Transverse colon (tissue), 4 donors: ENCODE measurements around the gene TXNDC11. TPM values are rescaled to one million over a fixed set of nuclear protein-coding genes. Genes with fewer than 3 reads are reported as not detected.
A peak's percentile ranks its signal among the peaks of the same experiment; 100 is the strongest.

Source experiments
- DNase-seq: peaks from one replicate; pipeline ENCODE4 v3.0.0-alpha.2; 2019
- H3K27ac ChIP-seq, 4 donors: fragments of 200-600 bp; sonication (generic); 2 replicates each; pipeline ENCODE4 v1.5.1; 2016 to 2018; ENCODE audit warnings: inconsistent platforms in 4 of 4
- H3K27me3 ChIP-seq: fragments of 200-600 bp; sonication (generic); 2 replicates; pipeline ENCODE4 v1.5.1; 2017; ENCODE audit warnings: inconsistent platforms
- H3K36me3 ChIP-seq, 4 donors: fragments of 200-600 bp; sonication (generic); 2 replicates each; pipeline ENCODE4 v1.5.1; 2017 to 2019; ENCODE audit warnings: inconsistent platforms in 4 of 4
- H3K4me1 ChIP-seq, 4 donors: fragments of 200-600 bp; sonication (generic); 2 replicates each; pipeline ENCODE4 v1.5.1; 2017 to 2020; ENCODE audit warnings: inconsistent platforms in 4 of 4
- H3K4me3 ChIP-seq, 4 donors: fragments of 200-600 bp; sonication (generic); 1 replicate in 1 of 4; 2 replicates in 3 of 4; pipeline versions ENCODE4 v1.5.1 to v1.6.1; 2017 to 2019; ENCODE audit warnings: inconsistent platforms in 4 of 4
- H3K9me3 ChIP-seq, 2 donors: fragments of 200-600 bp; sonication (generic); 2 replicates each; pipeline ENCODE4 v1.5.1; 2017 to 2019; ENCODE audit warnings: inconsistent platforms in 2 of 2
- EP300 ChIP-seq: sonication (generic); formaldehyde crosslinking; IDR thresholded peaks from one replicate; pipeline ENCODE4 v1.6.1; 2017; ENCODE audit warnings: antibody characterized with exemption, low read depth
- POLR2A ChIP-seq: fragments of 450-650 bp; IDR thresholded peaks from one replicate; pipeline ENCODE4 v1.6.1; 2016; ENCODE audit warnings: antibody characterized with exemption, mild to moderate bottlenecking, moderate library complexity
- POLR2AphosphoS5 ChIP-seq, 3 donors: sonication (generic); formaldehyde crosslinking; IDR thresholded peaks; one replicate each; pipeline ENCODE4 v1.6.1; 2016; ENCODE audit warnings: antibody characterized with exemption in 3 of 3
- WGBS, 2 donors: methylation state at CpG; one replicate each; pipeline ENCODE4 v1.1.5; 2018; ENCODE audit warnings: low coverage in 1 of 2; 5-methylcytosine and 5-hydroxymethylcytosine counted together
- in situ Hi-C, 4 donors: fragments of 200-750 bp; cut with MboI; loops; one replicate each; pipeline versions ENCODE4 v1.15.0 to v1.15.1; 2017; ENCODE audit warnings: low sequenced_read_pairs in 3 of 4, low pct_ligation_motif_present in 1 of 4, low pct_unique_long_range_greater_than_20kb in 1 of 4
- intact Hi-C: fragments of 100-400 bp; cut with DNase I; formaldehyde crosslinking; loops from one replicate; pipeline ENCODE4 v1.15.1; 2023; ENCODE audit warnings: low total_unique reads
- total RNA-seq, 4 donors: library from RNA; depleted of rRNA; stranded (reverse); fragments of >200 nt; gene quantifications; one replicate each; pipeline ENCODE4 v1.1.0, GENCODE V29; 2016
- TF ChIP-seq, protein P1 (sequence below), 5 experiments: fragments of 200-600 bp in 3 of 5; fragments of 450-650 bp in 2 of 5; sonication (generic) in 3 of 5; IDR thresholded peaks; 1 replicate in 2 of 5; 2 replicates in 3 of 5; pipeline ENCODE4 v1.5.1; 2016 to 2017; ENCODE audit warnings: antibody characterized with exemption in 5 of 5, inconsistent platforms in 3 of 5, mild to moderate bottlenecking in 2 of 5, moderate library complexity in 1 of 5

TXNDC11 gene
- total RNA-seq, 4 donors from 2014 or later = 66.8 to 105 (median 71.1) TPM

DNA sequence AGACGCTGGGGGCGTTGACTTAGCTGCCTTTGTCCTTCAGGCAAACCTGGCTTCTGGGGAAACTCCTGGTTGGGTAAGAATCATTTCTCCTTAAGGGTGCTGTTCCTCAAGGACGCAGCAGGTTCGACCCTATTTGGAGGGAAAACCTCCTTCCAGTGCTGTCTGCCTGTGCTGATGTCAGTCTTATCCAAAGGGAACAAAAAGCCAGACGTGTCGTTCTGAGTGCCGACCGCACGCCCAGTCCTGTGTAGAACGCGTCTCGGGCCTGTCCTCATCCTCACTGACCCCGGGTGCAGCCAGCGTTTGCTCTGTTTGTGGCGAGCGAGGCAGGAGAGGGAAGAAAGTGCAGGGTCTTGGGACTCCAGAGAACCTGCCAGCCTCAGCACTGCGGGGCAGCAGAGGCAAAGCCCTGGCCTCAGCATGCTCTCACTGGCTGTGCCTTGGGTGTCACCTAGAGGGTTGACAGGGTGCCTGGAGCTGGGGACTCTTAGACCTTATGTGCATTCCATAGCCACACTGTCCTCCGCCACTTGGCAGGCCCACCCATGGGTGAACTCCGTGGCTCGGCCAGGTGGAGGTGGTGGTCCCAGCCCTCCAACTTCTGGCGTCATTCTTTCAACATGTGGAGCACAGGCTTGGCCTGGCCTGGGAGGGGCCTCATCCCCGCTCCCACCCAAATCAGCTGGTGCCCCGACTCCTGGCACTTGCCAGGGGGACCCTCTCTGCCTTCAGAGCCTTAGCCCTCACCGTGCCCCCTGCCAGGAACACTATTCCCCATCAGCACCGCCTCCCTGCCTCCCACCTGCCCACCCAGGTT is 68.4 kb downstream of the TXNDC11 start:
- WGBS, 2 donors = 91% methylated on average over 25 of the region's 25 CpGs; no CpG with 5 or more reads in 1 of the 2 donors
- in situ Hi-C loops = no loop called here
- H3K36me3 ChIP-seq = peaks cover 0 to 2% (median 0%) of the 10 kb centered on the region in 4 donors
- no peaks in the 10 kb centered on the region for H3K9me3 ChIP-seq
- H3K27ac ChIP-seq = peak overlapping the region in 1 of 4 donors; percentile 30
- intact Hi-C loops = no loop called here
- H3K4me1 ChIP-seq = peaks cover 12 to 68% (median 28%) of the 10 kb centered on the region in 4 donors
- H3K27me3 ChIP-seq = peaks cover under 1% of the 10 kb centered on the region
- TF ChIP-seq POLR2A = no peak
- TF ChIP-seq, protein P1, sequence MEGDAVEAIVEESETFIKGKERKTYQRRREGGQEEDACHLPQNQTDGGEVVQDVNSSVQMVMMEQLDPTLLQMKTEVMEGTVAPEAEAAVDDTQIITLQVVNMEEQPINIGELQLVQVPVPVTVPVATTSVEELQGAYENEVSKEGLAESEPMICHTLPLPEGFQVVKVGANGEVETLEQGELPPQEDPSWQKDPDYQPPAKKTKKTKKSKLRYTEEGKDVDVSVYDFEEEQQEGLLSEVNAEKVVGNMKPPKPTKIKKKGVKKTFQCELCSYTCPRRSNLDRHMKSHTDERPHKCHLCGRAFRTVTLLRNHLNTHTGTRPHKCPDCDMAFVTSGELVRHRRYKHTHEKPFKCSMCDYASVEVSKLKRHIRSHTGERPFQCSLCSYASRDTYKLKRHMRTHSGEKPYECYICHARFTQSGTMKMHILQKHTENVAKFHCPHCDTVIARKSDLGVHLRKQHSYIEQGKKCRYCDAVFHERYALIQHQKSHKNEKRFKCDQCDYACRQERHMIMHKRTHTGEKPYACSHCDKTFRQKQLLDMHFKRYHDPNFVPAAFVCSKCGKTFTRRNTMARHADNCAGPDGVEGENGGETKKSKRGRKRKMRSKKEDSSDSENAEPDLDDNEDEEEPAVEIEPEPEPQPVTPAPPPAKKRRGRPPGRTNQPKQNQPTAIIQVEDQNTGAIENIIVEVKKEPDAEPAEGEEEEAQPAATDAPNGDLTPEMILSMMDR (IDR thresholded peaks at IDR 0.05) = no peak
- TF ChIP-seq POLR2AphosphoS5 (IDR thresholded peaks at IDR 0.05) = no peak
- no peak for TF ChIP-seq EP300
- no peak overlapping the region for H3K4me3 ChIP-seq
- DNase-seq = no peak

DNA sequence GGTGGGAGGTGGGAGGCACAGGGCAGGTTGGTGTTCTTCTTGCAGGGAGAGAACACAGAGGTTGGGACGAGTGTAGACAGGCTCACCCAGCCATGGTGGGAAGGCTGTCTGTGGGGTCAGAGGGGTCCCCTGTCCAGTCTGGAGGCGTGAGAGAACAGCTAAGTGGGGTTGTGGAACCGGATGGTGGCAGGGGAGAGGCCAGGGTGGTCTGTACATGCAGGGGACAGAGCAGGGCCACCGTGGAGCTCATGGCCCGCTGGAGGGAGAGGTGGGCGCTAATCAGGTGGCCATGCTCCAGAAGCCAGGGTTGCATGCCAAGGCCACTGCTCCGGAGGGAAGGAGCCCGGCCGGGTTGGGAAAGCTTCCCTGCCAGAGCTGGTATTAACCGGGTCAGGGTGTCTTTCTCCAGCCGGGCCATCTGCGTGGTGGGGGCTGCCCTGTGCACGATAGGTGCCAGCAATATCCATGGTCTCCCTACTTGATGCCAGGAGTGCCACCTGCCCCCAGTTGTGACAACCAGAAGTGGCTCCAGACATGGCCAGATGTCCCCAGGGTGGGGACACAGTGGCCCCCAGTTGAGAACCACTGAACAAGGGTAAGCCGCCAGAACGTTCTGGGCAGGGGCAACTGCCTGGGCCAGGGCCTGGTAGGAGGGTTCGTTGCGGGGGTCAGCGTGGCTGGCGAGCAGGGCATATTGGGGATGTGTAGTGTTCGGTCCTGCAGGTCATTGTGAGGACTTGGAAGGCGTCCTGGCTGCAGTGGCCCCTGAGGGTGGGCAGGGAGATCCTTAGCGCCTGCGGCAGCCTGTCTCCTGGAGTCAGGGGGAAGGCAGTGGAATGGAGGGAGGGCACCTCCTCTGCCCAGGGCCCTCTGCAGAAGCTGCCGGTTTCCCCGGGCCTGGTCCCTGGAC is 69.3 kb downstream of the TXNDC11 start:
- no peak overlapping the region for H3K4me3 ChIP-seq
- H3K27me3 ChIP-seq = peaks cover 6% of the 10 kb centered on the region
- H3K36me3 ChIP-seq = no peaks in the 10 kb centered on the region
- H3K4me1 ChIP-seq = peaks cover 12 to 70% (median 34%) of the 10 kb centered on the region in 4 donors
- no peaks in the 10 kb centered on the region for H3K9me3 ChIP-seq
- intact Hi-C loops (no loop called here), in situ Hi-C loops (no loop called here)
- 88 to 93% methylated on average over 7 to 24 of the region's 25 CpGs for WGBS, 2 donors
- TF ChIP-seq EP300 (no peak), POLR2AphosphoS5 (IDR thresholded peaks at IDR 0.05) (no peak), POLR2A (no peak)
- TF ChIP-seq, protein P1 (IDR thresholded peaks at IDR 0.05) = no peak
- H3K27ac ChIP-seq = peak overlapping the region in 1 of 4 donors; percentile 30
- no peak for DNase-seq

DNA sequence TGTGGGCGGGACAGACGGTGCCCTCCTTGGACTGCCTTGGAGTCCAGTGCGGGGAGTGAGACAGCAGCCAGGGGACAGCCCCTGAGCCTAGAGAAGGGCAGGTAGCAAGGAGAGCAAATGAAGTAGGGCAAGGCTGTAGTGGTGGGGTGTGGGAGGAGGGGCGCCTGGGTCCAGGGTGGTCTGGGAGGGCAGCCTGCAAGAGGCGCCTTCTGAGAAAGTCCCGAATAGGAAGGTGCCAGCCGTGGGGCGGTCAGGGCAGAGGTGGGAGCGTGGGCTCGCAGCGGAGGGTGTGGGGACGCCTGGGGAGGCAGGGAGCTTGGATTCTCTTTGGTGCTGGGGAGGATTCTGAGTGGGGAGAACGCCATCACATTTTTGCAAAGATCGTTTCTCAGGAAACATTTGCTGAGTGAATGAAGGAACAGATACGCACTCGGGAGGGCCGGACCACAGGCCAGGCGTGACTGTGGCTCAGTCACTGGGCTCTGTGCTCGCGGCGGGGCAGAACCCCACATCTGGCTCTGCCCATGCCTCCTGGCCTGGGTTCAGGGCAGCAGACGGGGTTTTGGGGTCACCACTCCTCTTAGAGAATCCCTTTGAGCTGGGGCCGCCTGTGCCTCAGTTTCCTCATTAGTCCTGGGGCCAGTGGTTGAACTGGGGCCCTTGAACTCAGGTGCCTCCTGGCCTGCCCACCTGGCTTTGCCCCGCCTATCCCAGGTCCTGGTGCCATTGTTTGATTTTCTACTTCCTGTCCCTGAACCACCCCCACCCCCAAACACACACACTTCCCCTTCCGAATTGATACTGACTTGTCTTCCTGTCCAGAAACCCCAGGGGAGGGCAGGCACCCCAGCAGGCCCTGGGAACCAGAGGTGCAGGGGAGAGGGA is 70.2 kb downstream of the TXNDC11 start:
- intact Hi-C loops (no loop called here), in situ Hi-C loops (no loop called here)
- WGBS, 2 donors = 77 to 81% methylated on average over 16 to 25 of the region's 25 CpGs
- no peaks in the 10 kb centered on the region for H3K9me3 ChIP-seq
- no peaks in the 10 kb centered on the region for H3K36me3 ChIP-seq
- peaks cover 6% of the 10 kb centered on the region for H3K27me3 ChIP-seq
- peaks cover 12 to 68% (median 34%) of the 10 kb centered on the region in 4 donors for H3K4me1 ChIP-seq
- no peak for TF ChIP-seq POLR2AphosphoS5 (IDR thresholded peaks at IDR 0.05)
- TF ChIP-seq EP300 = no peak
- H3K27ac ChIP-seq = peak overlapping the region in 2 of 4 donors; percentile 30
- DNase-seq = no peak
- no peak overlapping the region for H3K4me3 ChIP-seq

DNA sequence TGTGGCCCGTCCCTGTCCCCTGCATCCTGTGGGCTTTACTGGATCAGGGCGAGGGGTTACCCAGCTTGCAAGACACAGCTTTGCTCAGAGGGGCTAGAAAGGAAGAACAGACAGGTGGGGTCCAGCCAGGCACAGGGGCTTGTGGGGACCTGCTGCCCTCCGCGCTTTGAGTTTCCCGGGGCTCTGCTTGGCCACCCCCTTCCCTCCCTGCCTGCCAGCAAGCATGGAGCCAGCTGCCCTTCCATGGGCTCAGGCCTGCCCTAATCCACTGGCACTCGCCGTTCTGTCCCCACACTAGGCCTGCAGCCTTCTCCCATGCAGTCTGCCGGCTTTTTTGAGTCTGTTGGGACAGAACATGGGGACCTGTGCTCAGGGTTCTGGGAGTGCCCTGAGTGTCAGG is 71.0 kb downstream of the TXNDC11 start:
- Histone ChIP-seq H3K4me3 (no peak overlapping the region), H3K4me1 (peaks cover 12 to 68% (median 34%) of the 10 kb centered on the region in 4 donors), H3K27ac (no peak overlapping the region), H3K36me3 (no peaks in the 10 kb centered on the region), H3K27me3 (peaks cover 6% of the 10 kb centered on the region), H3K9me3 (no peaks in the 10 kb centered on the region)
- TF ChIP-seq POLR2A (no peak), POLR2AphosphoS5 (IDR thresholded peaks at IDR 0.05) (no peak), EP300 (no peak)
- TF ChIP-seq, protein P1 (IDR thresholded peaks at IDR 0.05) = no peak
- intact Hi-C loops (no loop called here), in situ Hi-C loops (no loop called here)
- DNase-seq = no peak
- 92% methylated on average over 8 of the region's 8 CpGs; no CpG with 5 or more reads in 1 of the 2 donors for WGBS, 2 donors
